IMR-90 (cell line): ENCODE measurements around the gene RAB36.

ENCODE experiments used
- RAD21 ChIP-seq: IDR thresholded peaks from 2 replicates; pipeline ENCODE4 v1.6.1; 2012; ENCODE audit warnings: low read length, improper control_type of control experiment
- RFX5 ChIP-seq: IDR thresholded peaks from 2 replicates; pipeline ENCODE4 v1.8.0; 2012; ENCODE audit warnings: low read depth, mild to moderate bottlenecking, low read length, moderate library complexity
- TF ChIP-seq, protein P1 (sequence below): fragments of 150-350 bp; IDR thresholded peaks from 2 replicates; pipeline ENCODE4 v1.6.1; 2016; ENCODE audit warnings: low read depth, mild to moderate bottlenecking, low read length, moderate library complexity, borderline replicate concordance
- TF ChIP-seq, protein P2 (sequence below): conservative IDR thresholded peaks from 2 replicates; pipeline ENCODE4 v1.5.1; 2012; ENCODE audit warnings: mild to moderate bottlenecking, low read depth, low read length, improper control_type of control experiment

GRCh38 chr22:23115825-23116494, 29.3 kb upstream of the RAB36 start:
- TF ChIP-seq RAD21, result no peak
- TF ChIP-seq, protein P1, sequence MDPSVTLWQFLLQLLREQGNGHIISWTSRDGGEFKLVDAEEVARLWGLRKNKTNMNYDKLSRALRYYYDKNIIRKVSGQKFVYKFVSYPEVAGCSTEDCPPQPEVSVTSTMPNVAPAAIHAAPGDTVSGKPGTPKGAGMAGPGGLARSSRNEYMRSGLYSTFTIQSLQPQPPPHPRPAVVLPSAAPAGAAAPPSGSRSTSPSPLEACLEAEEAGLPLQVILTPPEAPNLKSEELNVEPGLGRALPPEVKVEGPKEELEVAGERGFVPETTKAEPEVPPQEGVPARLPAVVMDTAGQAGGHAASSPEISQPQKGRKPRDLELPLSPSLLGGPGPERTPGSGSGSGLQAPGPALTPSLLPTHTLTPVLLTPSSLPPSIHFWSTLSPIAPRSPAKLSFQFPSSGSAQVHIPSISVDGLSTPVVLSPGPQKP, result no peak
- TF ChIP-seq, protein P2, sequence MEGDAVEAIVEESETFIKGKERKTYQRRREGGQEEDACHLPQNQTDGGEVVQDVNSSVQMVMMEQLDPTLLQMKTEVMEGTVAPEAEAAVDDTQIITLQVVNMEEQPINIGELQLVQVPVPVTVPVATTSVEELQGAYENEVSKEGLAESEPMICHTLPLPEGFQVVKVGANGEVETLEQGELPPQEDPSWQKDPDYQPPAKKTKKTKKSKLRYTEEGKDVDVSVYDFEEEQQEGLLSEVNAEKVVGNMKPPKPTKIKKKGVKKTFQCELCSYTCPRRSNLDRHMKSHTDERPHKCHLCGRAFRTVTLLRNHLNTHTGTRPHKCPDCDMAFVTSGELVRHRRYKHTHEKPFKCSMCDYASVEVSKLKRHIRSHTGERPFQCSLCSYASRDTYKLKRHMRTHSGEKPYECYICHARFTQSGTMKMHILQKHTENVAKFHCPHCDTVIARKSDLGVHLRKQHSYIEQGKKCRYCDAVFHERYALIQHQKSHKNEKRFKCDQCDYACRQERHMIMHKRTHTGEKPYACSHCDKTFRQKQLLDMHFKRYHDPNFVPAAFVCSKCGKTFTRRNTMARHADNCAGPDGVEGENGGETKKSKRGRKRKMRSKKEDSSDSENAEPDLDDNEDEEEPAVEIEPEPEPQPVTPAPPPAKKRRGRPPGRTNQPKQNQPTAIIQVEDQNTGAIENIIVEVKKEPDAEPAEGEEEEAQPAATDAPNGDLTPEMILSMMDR, result no peak
- no peak for TF ChIP-seq RFX5
